ENCODE results near the gene NIM1K.

DNA sequence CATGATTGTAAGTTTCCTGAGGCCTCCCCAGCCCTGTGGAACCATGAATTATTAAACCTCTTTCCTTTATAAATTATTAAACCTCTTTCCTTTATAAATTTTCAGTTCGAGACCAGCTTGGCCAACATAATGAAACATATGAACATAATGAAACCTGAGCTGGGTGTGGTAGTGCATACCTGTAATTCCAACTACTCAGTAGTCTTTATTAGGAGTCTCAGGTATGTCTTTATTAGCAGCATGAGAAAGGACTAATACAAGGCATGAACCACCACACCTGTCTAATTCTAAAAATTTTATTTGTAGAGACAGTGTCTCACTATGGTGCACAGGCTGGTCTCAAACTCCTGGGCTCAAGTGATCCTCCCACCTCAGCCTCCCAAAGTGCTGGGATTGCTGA, 27.1 kb downstream of the NIM1K start:
- TF ChIP-seq, protein P1, sequence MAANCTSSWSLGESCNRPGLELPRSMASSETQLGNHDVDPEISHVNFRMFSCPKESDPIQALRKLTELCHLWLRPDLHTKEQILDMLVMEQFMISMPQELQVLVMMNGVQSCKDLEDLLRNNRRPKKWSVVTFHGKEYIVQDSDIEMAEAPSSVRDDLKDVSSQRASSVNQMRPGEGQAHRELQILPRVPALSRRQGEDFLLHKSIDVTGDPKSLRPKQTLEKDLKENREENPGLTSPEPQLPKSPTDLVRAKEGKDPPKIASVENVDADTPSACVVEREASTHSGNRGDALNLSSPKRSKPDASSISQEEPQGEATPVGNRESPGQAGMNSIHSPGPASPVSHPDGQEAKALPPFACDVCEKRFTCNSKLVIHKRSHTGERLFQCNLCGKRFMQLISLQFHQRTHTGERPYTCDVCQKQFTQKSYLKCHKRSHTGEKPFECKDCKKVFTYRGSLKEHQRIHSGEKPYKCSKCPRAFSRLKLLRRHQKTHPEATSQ (tag by site-specific recombination; IDR thresholded peaks at IDR 0.05), result no peak
- TF ChIP-seq, protein P2, sequence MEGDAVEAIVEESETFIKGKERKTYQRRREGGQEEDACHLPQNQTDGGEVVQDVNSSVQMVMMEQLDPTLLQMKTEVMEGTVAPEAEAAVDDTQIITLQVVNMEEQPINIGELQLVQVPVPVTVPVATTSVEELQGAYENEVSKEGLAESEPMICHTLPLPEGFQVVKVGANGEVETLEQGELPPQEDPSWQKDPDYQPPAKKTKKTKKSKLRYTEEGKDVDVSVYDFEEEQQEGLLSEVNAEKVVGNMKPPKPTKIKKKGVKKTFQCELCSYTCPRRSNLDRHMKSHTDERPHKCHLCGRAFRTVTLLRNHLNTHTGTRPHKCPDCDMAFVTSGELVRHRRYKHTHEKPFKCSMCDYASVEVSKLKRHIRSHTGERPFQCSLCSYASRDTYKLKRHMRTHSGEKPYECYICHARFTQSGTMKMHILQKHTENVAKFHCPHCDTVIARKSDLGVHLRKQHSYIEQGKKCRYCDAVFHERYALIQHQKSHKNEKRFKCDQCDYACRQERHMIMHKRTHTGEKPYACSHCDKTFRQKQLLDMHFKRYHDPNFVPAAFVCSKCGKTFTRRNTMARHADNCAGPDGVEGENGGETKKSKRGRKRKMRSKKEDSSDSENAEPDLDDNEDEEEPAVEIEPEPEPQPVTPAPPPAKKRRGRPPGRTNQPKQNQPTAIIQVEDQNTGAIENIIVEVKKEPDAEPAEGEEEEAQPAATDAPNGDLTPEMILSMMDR (tag by site-specific recombination; IDR thresholded peaks at IDR 0.05), result no peak
- TF ChIP-seq ZFP41 (tag by site-specific recombination; IDR thresholded peaks at IDR 0.05; ENCODE audit: borderline replicate concordance) (no peak), ZNF621 (tag by site-specific recombination; IDR thresholded peaks at IDR 0.05) (no peak), ZNF121 (tag by site-specific recombination; IDR thresholded peaks at IDR 0.05) (no peak), GLI4 (tag by site-specific recombination; IDR thresholded peaks at IDR 0.05) (no peak), ZNF184 (tag by site-specific recombination; IDR thresholded peaks at IDR 0.05) (no peak), ZNF530 (tag by site-specific recombination; IDR thresholded peaks at IDR 0.05; ENCODE audit: low read depth) (no peak), ZNF169 (tag by site-specific recombination; IDR thresholded peaks at IDR 0.05) (no peak)
